ENCODE data around the gene GIMAP8.

- TF ChIP-seq POLR2A (IDR thresholded peaks at IDR 0.05) (no peak), CTCF (IDR thresholded peaks at IDR 0.05) (no peak)
Observed at GRCh38 chr7:150425670-150426069, 24.8 kb upstream of the GIMAP8 start.
